NCI-H1417 (cell line): ENCODE data around the gene NEK10.

Source experiments
- DNase-seq, 3 experiments: peaks; one replicate each; lab custom pipeline; 2025; lab: John Stamatoyannopoulos, UW

Gene NEK10

GRCh38 chr3:27097182-27097581 lies 272.0 kb downstream of the NEK10 start:
- no peak for DNase-seq

GRCh38 chr3:27095553-27096222 lies 273.5 kb downstream of the NEK10 start:
- no peak for DNase-seq

DNA sequence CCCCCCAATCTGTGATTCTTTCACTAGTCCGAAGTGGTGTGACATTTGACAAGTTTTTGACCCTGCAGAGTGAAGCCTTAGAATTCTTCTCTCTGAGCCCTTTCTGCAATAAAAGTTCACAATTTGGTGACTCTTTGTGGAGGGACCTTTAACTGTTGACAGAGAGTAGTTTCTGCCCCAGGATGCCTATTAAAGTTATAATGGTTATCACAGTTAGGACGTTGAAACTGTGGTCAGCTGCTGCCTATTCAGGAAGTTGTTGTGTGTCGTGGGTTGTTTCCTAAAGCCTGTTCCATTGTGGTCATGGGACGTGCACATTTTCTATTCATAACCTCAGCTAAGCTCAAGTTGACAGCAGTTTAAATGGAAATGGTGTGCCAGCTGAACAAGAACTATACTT lies 274.5 kb downstream of the NEK10 start:
- DNase-seq: no peak

GRCh38 chr3:27093771-27094170 lies 275.4 kb downstream of the NEK10 start:
- no peak for DNase-seq

- DNase-seq: no peak
These were observed 278.7 kb downstream of the NEK10 start for GRCh38 chr3:27090275-27091041.

- no peak for DNase-seq
These were observed 279.5 kb downstream of the NEK10 start for GRCh38 chr3:27089645-27090044.

GRCh38 chr3:27089068-27089467 lies 280.1 kb downstream of the NEK10 start:
- no peak for DNase-seq

GRCh38 chr3:27085829-27086730 lies 283.1 kb downstream of the NEK10 start:
- no peak for DNase-seq

- peak in 1 of 3 experiments; percentile 5 for DNase-seq
These were observed 287.1 kb downstream of the NEK10 start for GRCh38 chr3:27081992-27082607.

- no peak for DNase-seq
These were observed 287.6 kb downstream of the NEK10 start for GRCh38 chr3:27081566-27081965.

DNA sequence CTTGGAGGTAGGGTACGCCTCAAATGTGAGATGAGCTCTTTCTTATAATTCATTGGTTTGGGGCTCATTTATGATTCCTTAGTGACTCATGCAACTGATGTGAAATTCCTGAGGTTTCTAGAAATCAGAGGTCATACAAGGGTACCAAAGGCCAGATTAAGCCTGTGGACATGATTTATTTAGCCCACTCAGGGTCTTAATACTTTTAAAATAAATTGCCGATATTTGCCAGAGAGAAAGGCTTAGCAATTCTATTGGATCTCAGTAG lies 289.0 kb downstream of the NEK10 start:
- no peak for DNase-seq

DNA sequence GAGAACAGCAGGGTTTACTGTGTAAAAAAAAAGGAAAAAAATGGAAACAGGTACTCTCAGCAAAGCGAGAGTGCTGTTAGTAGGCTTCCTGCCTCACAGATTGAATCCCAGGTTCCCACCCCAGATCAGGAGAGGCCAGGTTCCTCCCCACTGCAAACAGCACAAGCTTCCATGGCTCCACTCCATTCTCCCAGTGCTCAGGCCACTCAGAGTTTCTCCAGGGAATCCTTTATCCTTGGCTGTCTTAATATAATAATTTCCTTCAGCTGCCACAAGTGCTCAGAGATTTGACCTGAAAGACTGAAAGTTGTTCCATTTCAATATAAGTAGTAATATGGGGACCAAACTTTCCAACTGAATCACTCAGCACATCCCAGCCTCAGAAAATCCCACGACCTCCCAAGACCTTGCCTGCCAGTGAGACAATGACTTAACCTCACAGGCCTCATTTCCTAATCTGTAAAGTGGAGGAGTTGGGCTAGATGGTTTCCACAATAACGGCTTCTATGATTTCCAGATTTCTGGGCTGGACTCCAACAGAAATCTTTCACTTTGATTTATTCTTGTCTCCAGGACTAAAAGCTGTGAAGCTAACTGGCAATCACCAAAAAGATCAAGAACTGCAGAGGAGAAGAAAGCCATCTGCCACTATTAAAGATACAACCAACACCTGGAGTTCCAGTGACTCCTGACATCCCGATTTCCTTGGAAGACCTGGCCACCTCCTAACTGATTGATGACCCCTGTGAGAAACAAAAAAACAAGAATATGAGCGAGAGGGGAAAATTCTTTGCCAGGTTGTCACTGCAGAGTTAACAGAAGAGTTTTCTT lies 289.5 kb downstream of the NEK10 start:
- DNase-seq: no peak

DNA sequence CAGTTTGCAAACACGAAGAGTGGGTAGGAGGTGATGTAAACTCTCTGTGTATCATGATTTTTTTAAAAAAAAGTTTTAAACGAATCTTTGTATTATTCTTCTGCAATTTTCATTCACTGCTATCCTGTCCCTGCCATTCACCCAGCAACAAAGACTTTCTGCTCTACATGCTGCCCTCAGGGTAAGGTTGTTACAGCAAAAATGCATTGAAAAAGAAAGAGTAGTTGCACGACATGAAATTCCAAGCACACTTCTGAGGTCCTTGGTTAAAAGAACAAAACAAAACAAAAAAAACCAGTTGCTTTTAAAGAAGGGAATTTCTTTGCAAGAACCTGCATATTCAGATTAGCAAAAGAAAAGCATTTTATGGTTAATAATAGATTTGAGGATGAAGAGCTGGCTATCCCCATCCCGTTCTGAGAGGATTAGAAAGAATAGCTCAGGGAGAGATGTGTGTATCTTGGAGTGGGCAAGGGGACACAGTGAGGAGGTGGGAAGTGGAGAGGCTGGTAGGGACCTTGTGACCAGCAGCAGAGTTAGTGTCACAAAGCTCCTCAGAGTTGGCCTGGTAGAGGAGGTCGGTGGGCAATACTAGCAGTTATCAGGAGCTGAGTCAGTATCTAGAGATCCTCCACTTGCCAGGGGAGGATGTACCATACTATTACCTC lies 290.8 kb downstream of the NEK10 start:
- DNase-seq: no peak

DNA sequence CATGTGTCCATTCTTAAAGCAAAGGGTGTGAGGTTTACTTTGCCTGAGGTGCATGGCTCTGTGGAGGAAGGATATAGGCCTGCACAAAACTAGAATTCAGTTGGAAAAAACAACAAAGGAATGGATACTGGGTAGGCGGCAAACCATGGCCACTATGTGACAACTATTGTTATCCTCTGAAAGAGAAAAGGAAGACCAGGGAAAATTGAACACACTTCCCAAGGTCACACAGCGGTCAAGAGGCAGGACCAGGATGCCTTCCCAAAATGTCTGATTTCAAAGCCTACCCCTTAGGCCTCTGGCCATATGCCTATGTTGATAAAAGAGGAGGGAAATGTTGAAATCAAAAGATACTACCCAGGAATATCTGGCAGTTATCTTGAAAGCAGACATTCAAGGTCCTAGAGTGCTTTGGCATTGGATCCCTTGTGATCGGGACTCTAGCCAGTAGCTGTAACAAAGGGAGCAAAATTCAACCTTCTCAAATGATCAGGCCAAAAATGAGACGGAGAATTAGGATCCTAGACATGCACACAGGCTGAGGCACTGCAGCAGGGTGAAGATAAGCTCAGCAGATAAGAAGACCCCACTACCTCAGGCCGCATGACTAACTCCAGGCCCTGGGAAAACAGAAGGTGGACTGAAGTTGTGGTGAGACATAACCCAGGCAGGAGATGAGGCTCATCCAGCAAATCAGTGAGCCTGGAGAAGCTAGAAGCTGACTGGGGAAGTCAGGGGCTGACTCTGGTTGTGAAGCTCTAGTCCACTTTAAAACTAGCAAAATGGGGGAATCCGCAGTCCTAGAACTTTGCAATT lies 292.2 kb downstream of the NEK10 start:
- no peak for DNase-seq

DNA sequence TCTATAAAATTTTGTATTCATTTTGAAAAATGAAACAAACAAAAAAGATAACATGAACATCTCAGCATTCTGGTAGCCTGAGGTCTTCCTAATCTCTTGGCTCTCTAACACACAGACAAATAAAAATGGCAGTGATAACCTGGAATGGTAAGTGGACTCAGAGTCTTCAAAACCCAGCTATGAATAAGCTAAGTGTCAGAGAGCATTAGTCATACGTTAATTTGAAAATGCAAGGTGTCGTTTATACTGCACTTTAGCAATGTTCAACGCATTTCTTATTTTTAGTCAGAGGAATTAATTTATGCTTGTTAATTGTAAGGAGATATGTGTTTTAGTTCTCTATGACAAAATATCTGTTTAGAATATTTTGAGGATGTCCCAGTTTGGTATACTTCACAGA lies 294.3 kb downstream of the NEK10 start:
- DNase-seq: no peak

GRCh38 chr3:27073912-27074311 lies 295.3 kb downstream of the NEK10 start:
- no peak for DNase-seq

GRCh38 chr3:27072810-27073651 lies 296.2 kb downstream of the NEK10 start:
- no peak for DNase-seq

GRCh38 chr3:27060336-27060735 lies 308.8 kb downstream of the NEK10 start:
- DNase-seq: no peak
